AG04449 (cell line): Measurements from ENCODE around the gene COL23A1.

Experiments
- CTCF ChIA-PET: fragments of 350-600 bp; formaldehyde crosslinking; extraction: SDS; loops from one replicate; lab custom pipeline; 2021; ENCODE audit warnings: antibody characterized with exemption; lab: Yijun Ruan, JAX
- POLR2A ChIA-PET: fragments of 400-600, 350-600 bp; formaldehyde crosslinking; extraction: SDS; loops from one replicate; lab custom pipeline; 2020; ENCODE audit warnings: antibody characterized with exemption, inconsistent platforms; lab: Yijun Ruan, JAX
- DNase-seq: peaks from one replicate; pipeline ENCODE4 v3.0.0-alpha.2; 2010; ENCODE audit warnings: low read depth, low spot score
- H3K4me3 ChIP-seq: 2 replicates; pipeline ENCODE4 v1.5.1; 2011; ENCODE audit warnings: low read depth, mild to moderate bottlenecking, control low read depth, low read length
- TF ChIP-seq, protein P1 (sequence below): IDR thresholded peaks from one replicate; pipeline ENCODE4 v1.5.1; 2011; ENCODE audit warnings: mild to moderate bottlenecking, moderate library complexity, low read length, control low read depth, inconsistent platforms; ENCODE audit not compliant: insufficient read depth; ENCODE audit errors: missing control alignments

Gene COL23A1

DNA sequence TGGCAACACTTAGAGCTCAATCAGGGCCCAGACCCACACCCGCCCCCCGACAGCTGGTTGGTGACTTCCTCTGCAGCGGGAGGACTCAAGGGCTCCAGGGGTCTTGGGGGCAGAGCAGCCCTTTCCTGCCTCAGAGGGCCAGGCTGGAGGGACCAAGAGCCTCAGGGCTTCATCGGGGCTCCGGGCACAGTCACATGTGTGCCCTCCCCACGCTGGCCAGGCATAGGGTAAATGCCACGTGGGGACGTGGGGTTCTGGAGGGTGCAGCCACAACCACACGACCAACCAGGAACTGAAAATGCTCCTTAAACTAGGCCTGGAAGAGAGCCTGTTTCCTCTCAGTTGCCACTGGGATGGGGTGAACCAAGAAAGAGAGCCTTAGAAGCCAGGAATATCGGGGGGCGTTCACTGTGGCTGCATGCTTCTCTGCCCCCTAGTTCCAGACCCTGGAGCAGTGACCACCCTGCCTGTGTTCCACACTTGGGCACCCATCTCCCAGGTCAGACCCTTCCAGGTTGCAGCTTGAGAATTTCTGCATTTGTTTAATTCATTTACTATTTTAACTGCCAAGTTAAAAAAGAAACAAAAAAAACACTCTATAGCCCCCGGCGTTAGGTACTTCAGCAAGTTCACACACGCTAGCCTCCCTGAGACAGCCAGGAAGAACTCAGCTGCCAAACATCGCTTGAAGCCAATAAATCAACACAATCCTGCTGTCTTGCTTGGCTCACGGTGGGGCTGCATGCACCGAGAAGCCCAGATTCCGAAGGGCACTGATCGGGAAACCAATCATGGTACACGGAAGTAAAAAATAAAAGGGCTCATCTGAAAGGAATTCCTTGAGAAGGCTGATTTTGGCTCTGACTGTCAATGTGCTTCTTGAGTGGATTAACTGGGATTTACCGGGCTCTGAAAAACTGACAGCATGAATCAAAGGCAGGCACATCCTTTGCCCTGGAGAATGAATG is 301.5 kb downstream of the COL23A1 start:
- CTCF ChIA-PET: interaction anchor here (1.0 kb wide), 1 partner anchor 8 kb away, joined by 3 read pairs; no protein-coding TSS in a partner anchor
- TF ChIP-seq, protein P1, sequence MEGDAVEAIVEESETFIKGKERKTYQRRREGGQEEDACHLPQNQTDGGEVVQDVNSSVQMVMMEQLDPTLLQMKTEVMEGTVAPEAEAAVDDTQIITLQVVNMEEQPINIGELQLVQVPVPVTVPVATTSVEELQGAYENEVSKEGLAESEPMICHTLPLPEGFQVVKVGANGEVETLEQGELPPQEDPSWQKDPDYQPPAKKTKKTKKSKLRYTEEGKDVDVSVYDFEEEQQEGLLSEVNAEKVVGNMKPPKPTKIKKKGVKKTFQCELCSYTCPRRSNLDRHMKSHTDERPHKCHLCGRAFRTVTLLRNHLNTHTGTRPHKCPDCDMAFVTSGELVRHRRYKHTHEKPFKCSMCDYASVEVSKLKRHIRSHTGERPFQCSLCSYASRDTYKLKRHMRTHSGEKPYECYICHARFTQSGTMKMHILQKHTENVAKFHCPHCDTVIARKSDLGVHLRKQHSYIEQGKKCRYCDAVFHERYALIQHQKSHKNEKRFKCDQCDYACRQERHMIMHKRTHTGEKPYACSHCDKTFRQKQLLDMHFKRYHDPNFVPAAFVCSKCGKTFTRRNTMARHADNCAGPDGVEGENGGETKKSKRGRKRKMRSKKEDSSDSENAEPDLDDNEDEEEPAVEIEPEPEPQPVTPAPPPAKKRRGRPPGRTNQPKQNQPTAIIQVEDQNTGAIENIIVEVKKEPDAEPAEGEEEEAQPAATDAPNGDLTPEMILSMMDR: no peak
- no peak for DNase-seq
- POLR2A ChIA-PET: no interaction called here
- no peak overlapping the region for H3K4me3 ChIP-seq

GRCh38 chr5:178287791-178288105 is 302.4 kb downstream of the COL23A1 start:
- no peak for DNase-seq
- POLR2A ChIA-PET: no interaction called here
- CTCF ChIA-PET: no interaction called here
- TF ChIP-seq, protein P1: no peak
- no peak overlapping the region for H3K4me3 ChIP-seq

GRCh38 chr5:178287091-178287790 is 303.0 kb downstream of the COL23A1 start:
- H3K4me3 ChIP-seq: no peak overlapping the region
- TF ChIP-seq, protein P1: no peak
- DNase-seq: no peak
- ChIA-PET POLR2A (no interaction called here), CTCF (no interaction called here)

DNA sequence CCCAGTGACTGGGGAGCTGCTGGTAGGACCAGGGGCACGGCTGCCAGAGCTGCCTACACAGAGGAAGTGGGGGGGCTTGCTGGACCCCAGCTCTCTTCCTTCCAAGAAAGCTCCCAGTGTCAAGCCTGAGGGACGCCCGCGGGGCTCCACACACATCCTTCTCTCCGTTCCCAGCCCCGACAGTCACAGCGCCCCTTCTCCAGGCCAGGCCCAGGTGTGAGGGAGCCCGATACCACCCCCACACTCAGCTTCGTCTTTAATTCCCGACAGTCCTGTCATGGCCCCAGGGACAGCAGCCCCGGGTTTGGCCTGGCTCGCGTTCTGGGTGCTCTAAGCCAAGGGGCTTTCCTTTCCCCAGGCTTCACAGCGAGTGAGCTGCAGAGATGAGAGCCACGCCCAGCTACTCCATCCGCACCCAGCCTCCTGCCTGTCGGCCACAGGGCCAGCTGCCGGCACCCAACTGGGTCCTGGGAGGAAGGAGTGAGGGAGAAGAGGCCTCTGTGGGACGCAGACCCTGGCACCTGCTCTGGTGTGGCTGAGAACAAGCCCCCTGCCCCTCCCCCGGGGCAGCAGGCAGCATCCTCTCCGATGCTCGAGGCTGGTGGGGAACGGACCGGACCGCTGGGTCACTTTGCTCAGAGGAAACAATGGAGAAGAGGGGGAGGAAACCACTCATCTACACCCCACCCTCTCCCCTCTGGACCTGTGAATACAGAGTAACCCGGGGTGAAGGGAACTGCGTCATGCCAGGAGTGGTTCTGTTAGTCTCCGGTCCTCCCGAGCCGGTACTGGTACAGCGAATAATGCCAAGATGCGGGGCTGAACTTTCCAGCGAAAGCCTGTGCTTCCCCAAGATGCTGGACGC is 303.7 kb downstream of the COL23A1 start:
- TF ChIP-seq, protein P1: no peak
- H3K4me3 ChIP-seq: no peak overlapping the region
- ChIA-PET CTCF (no interaction called here), POLR2A (no interaction called here)
- DNase-seq: no peak

- ChIA-PET CTCF (no interaction called here), POLR2A (no interaction called here)
- DNase-seq: no peak
- H3K4me3 ChIP-seq: no peak overlapping the region
- TF ChIP-seq, protein P1: no peak
Measured at GRCh38 chr5:178285399-178286225, 304.6 kb downstream of the COL23A1 start.
